DOHH2 (cell line): ENCODE measurements around the gene P4HB.

Source experiments
- H3F3A ChIP-seq: fragments of 200-600 bp; sonication (generic), shearing (Covaris generic); 2 replicates; pipeline ENCODE4 v1.6.0; 2016; ENCODE audit warnings: antibody characterized with exemption, mild to moderate bottlenecking; ENCODE audit not compliant: control insufficient read depth, insufficient read depth
- H3K27ac ChIP-seq: fragments of 200-600 bp; sonication (generic); 2 replicates; pipeline ENCODE4 v1.5.1; 2014; ENCODE audit warnings: low read depth, mild to moderate bottlenecking, low read length, moderate library complexity
- H3K27me3 ChIP-seq: fragments of 200-600 bp; sonication (generic); 2 replicates; pipeline ENCODE4 v1.6.1; 2014; ENCODE audit warnings: mild to moderate bottlenecking, low read length, mixed read lengths; ENCODE audit not compliant: control insufficient read depth
- H3K36me3 ChIP-seq: fragments of 200-600 bp; sonication (generic); 2 replicates; pipeline ENCODE4 v1.6.1; 2014; ENCODE audit warnings: mild to moderate bottlenecking, low read length, moderate library complexity, mixed read lengths; ENCODE audit not compliant: control insufficient read depth
- H3K4me1 ChIP-seq: fragments of 200-600 bp; sonication (generic); 2 replicates; pipeline ENCODE4 v1.6.1; 2014; ENCODE audit warnings: mild to moderate bottlenecking, low read length, mixed read lengths; ENCODE audit not compliant: control insufficient read depth
- H3K4me2 ChIP-seq: fragments of 200-600 bp; sonication (generic); 2 replicates; pipeline ENCODE4 v1.6.0; 2014; ENCODE audit warnings: mild to moderate bottlenecking, low read length, moderate library complexity
- H3K4me3 ChIP-seq: fragments of 200-600 bp; sonication (generic); 2 replicates; pipeline ENCODE4 v1.5.1; 2014; ENCODE audit warnings: mild to moderate bottlenecking, low read length, mixed read lengths
- H3K79me2 ChIP-seq: fragments of 200-600 bp; sonication (generic); 2 replicates; pipeline ENCODE4 v1.6.1; 2014; ENCODE audit warnings: mild to moderate bottlenecking, low read length, mixed read lengths; ENCODE audit not compliant: control insufficient read depth
- H3K9me2 ChIP-seq: fragments of 200-600 bp; sonication (generic); replicated peaks from 2 replicates; pipeline ENCODE4 v1.6.1; 2014; ENCODE audit warnings: mild to moderate bottlenecking, low read length, mixed read lengths; ENCODE audit not compliant: control insufficient read depth
- H3K9me3 ChIP-seq: fragments of 200-600 bp; sonication (generic); 2 replicates; pipeline ENCODE4 v1.6.1; 2014; ENCODE audit warnings: antibody characterized with exemption, low read length, mixed read lengths; ENCODE audit not compliant: control insufficient read depth, insufficient read depth
- H4K20me1 ChIP-seq: fragments of 200-600 bp; sonication (generic); 2 replicates; pipeline ENCODE4 v1.6.0; 2014; ENCODE audit warnings: low read depth, mild to moderate bottlenecking, antibody characterized with exemption, low read length, moderate library complexity; ENCODE audit not compliant: control insufficient read depth, insufficient read depth
- EZH2phosphoT487 ChIP-seq: fragments of 200-600 bp; sonication (generic); IDR thresholded peaks from 2 replicates; pipeline ENCODE4 v1.6.1; 2017; ENCODE audit warnings: borderline replicate concordance, mild to moderate bottlenecking, antibody characterized with exemption, low read length, moderate library complexity, mixed read lengths
- TF ChIP-seq, protein P1 (sequence below): fragments of 200-600 bp; sonication (generic); IDR thresholded peaks from one replicate; pipeline ENCODE4 v1.5.1; 2014; ENCODE audit warnings: antibody characterized with exemption, mild to moderate bottlenecking, low read depth, low read length; ENCODE audit not compliant: poor library complexity, severe bottlenecking

The P4HB gene

GRCh38 chr17:81878294-81878693 is 18.0 kb upstream of the P4HB start:
- H3K9me3 ChIP-seq = no peaks in the 10 kb centered on the region
- peaks cover 55% of the 10 kb centered on the region for H3K36me3 ChIP-seq
- peaks cover 20% of the 10 kb centered on the region for H3K4me1 ChIP-seq
- H3K4me3 ChIP-seq = no peak overlapping the region
- no peak overlapping the region for H3K4me2 ChIP-seq
- H3K79me2 ChIP-seq = peaks cover 7% of the 10 kb centered on the region
- no peak overlapping the region for H3K27ac ChIP-seq
- no peaks in the 10 kb centered on the region for H4K20me1 ChIP-seq
- TF ChIP-seq, protein P1, sequence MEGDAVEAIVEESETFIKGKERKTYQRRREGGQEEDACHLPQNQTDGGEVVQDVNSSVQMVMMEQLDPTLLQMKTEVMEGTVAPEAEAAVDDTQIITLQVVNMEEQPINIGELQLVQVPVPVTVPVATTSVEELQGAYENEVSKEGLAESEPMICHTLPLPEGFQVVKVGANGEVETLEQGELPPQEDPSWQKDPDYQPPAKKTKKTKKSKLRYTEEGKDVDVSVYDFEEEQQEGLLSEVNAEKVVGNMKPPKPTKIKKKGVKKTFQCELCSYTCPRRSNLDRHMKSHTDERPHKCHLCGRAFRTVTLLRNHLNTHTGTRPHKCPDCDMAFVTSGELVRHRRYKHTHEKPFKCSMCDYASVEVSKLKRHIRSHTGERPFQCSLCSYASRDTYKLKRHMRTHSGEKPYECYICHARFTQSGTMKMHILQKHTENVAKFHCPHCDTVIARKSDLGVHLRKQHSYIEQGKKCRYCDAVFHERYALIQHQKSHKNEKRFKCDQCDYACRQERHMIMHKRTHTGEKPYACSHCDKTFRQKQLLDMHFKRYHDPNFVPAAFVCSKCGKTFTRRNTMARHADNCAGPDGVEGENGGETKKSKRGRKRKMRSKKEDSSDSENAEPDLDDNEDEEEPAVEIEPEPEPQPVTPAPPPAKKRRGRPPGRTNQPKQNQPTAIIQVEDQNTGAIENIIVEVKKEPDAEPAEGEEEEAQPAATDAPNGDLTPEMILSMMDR = no peak
- no peak for TF ChIP-seq EZH2phosphoT487
- H3K9me2 ChIP-seq = no peaks in the 10 kb centered on the region
- H3F3A ChIP-seq = peaks cover 45% of the 10 kb centered on the region
- no peaks in the 10 kb centered on the region for H3K27me3 ChIP-seq

DNA sequence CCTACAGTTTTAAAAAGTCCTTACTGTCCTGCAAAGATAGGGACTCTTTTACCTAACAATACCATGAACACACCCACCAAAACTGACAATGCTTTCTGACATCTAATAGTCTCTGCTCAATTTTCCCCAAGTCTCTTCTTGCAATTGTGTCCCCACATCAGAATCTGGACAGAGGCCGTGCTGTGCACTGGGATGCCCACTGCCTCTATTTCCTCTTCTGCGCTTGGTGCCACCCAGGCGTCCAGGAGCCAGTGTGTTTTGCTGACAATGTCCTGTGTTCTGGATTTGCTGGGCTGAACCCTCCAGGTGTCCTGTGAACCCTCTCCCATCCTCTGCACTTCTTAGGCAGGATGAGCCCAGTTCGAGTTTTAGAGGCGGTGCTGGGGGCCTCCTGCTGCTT is 17.2 kb upstream of the P4HB start:
- Histone ChIP-seq H3K4me2 (no peak overlapping the region), H3K79me2 (peaks cover 13% of the 10 kb centered on the region), H3K9me2 (no peaks in the 10 kb centered on the region), H3K4me3 (no peak overlapping the region), H3K27me3 (no peaks in the 10 kb centered on the region), H3K36me3 (peaks cover 58% of the 10 kb centered on the region), H3K4me1 (peaks cover 27% of the 10 kb centered on the region), H4K20me1 (no peaks in the 10 kb centered on the region), H3K27ac (no peak overlapping the region), H3K9me3 (no peaks in the 10 kb centered on the region), H3F3A (peaks cover 51% of the 10 kb centered on the region)
- TF ChIP-seq, protein P1 = no peak
- no peak for TF ChIP-seq EZH2phosphoT487

- Histone ChIP-seq H3K4me2 (peak overlapping the region; percentile 94), H3K9me3 (no peaks in the 10 kb centered on the region), H3F3A (peaks cover 46% of the 10 kb centered on the region), H3K4me1 (peaks cover 62% of the 10 kb centered on the region), H4K20me1 (no peaks in the 10 kb centered on the region), H3K27me3 (no peaks in the 10 kb centered on the region), H3K9me2 (no peaks in the 10 kb centered on the region), H3K36me3 (peaks cover 53% of the 10 kb centered on the region), H3K4me3 (peak overlapping the region; percentile 90), H3K79me2 (peaks cover 49% of the 10 kb centered on the region), H3K27ac (peak overlapping the region; percentile 88)
- TF ChIP-seq EZH2phosphoT487 = no peak
- TF ChIP-seq, protein P1 = peak; percentile 45
These were observed 11.3 kb upstream of the P4HB start for GRCh38 chr17:81871387-81872230.
